Measurements from ENCODE around the gene DENND4B. TPM values are rescaled to one million over a fixed set of nuclear protein-coding genes. Genes with fewer than 3 reads are reported as not detected.

Gene DENND4B
- total and polyA plus RNA-seq, 10 of the 15 experiments (the other 5 are each of a cell fraction or from before 2014, with no cell fraction given): 12.0 to 74.8 (median 22.7) TPM

DNA sequence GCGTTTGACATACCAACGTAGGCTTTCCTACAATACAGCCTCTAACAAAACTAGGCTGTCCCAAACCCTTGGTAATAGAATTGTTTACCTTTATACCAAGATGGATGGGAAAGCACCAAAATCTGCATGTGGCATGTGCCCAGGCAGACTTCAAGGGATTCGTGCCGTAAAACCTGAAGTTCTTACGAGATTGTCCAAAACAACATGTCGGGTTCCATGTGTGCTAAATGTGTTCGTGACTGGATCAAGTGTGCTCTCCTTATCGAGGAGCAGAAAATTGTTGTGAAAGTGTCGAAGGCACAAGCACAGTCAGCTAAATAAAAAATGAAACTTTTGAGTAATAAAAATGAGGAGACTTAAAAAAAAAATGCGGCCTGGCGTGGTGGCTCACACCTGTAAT lies 49.1 kb upstream of the DENND4B start:
- WGBS (ENCODE audit: insufficient coverage, insufficient replicate concordance, low lambda C conversion rate, missing lambda C conversion rate): 99% methylated on average over 11 of the region's 11 CpGs
- FAIRE-seq: no peak
- H3K79me2 ChIP-seq (ENCODE audit: control insufficient read depth, insufficient read depth, low read length): peaks cover 23% of the 10 kb centered on the region
- H3K4me3 ChIP-seq: no peak overlapping the region
- no peaks in the 10 kb centered on the region for H4K20me1 ChIP-seq (ENCODE audit: control insufficient read depth, insufficient read depth)
- peaks cover 9% of the 10 kb centered on the region; the same call in 1 of the 2 replicates for H3K4me1 ChIP-seq (ENCODE audit: control insufficient read depth, insufficient read depth, low read length)
- intact Hi-C loops (cut with micrococcal nuclease; ENCODE audit: unreplicated experiment) (no loop called here), in situ Hi-C loops (cut with MboI) (loop anchor here (10.0 kb wide), 1 partner anchor 491 kb away; no protein-coding TSS in a partner anchor)
- no peak overlapping the region for H3K9ac ChIP-seq (ENCODE audit: control insufficient read depth, insufficient read depth, low read length)
- no peaks in the 10 kb centered on the region for H3K9me3 ChIP-seq (replicated peaks; ENCODE audit: control insufficient read depth, insufficient read depth, low read length)
- ChIA-PET SMC1A (ENCODE audit: uncharacterized antibody, unreplicated experiment) (interaction anchor here (1.4 to 1.5 kb wide), 2 partner anchors 9 to 182 kb away, joined by 3 to 4 read pairs; partner anchors contain the start of gene RAB13), CTCF (interaction anchor here (0.6 to 1.1 kb wide), 4 partner anchors 9 to 1462 kb away, joined by 3 read pairs; partner anchors contain the start of gene JTB), POLR2A (no interaction called here), RAD21 (ENCODE audit: unreplicated experiment) (no interaction called here)
- no peak overlapping the region for H2AFZ ChIP-seq (ENCODE audit: control insufficient read depth, low read depth, low read length)
- H3K27ac ChIP-seq (ENCODE audit: control insufficient read depth, insufficient read depth): no peak overlapping the region
- BruUV-seq (replicated peaks): no TSS peak
- no peaks in the 10 kb centered on the region for H3K27me3 ChIP-seq (replicated peaks in 1 of 2; ENCODE audit: control insufficient read depth in 2 of 2, insufficient read depth in 2 of 2, low read length in 1 of 2)
- H3K36me3 ChIP-seq (ENCODE audit: control insufficient read depth in 2 of 2, insufficient read depth in 2 of 2, low read length in 1 of 2): peaks cover 0 to 16% of the 10 kb centered on the region in 2 experiments; a peak in 3 of 4 replicates
- H3K4me2 ChIP-seq (ENCODE audit: control insufficient read depth, insufficient read depth): no peak overlapping the region
- TF ChIP-seq POLR2A (IDR thresholded peaks at IDR 0.05; ENCODE audit: low read depth, low read length) (0 out of 2 replicates have a peak, but pooled peaks have one; percentile 32), EED (IDR thresholded peaks at IDR 0.05; ENCODE audit: low read depth) (no peak)
- TF ChIP-seq, protein P1, sequence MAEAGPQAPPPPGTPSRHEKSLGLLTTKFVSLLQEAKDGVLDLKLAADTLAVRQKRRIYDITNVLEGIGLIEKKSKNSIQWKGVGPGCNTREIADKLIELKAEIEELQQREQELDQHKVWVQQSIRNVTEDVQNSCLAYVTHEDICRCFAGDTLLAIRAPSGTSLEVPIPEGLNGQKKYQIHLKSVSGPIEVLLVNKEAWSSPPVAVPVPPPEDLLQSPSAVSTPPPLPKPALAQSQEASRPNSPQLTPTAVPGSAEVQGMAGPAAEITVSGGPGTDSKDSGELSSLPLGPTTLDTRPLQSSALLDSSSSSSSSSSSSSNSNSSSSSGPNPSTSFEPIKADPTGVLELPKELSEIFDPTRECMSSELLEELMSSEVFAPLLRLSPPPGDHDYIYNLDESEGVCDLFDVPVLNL (IDR thresholded peaks at IDR 0.05; ENCODE audit: low read depth, low read length): no peak
- TF ChIP-seq, protein P2, sequence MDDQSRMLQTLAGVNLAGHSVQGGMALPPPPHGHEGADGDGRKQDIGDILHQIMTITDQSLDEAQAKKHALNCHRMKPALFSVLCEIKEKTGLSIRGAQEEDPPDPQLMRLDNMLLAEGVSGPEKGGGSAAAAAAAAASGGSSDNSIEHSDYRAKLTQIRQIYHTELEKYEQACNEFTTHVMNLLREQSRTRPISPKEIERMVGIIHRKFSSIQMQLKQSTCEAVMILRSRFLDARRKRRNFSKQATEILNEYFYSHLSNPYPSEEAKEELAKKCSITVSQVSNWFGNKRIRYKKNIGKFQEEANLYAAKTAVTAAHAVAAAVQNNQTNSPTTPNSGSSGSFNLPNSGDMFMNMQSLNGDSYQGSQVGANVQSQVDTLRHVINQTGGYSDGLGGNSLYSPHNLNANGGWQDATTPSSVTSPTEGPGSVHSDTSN (IDR thresholded peaks at IDR 0.05; ENCODE audit: insufficient replicate concordance, low read depth, low read length): no peak
- no peak for DNase-seq (ENCODE audit: low read depth, low spot score)
- ATAC-seq: no peak

Measured in GM12878 (cell line).